Neural cell (in vitro differentiated cells): ENCODE measurements around the gene CRACDL. TPM values are rescaled to one million over a fixed set of nuclear protein-coding genes. Genes with fewer than 3 reads are reported as not detected.

ENCODE experiments used
- H2AFZ ChIP-seq: fragments of 200-600, 300-800 bp; sonication (generic), shearing (Covaris generic); 2 replicates; pipeline ENCODE4 v1.6.0; 2014; ENCODE audit warnings: low read depth, mild to moderate bottlenecking, antibody characterized with exemption, low read length, moderate library complexity
- H3F3A ChIP-seq: fragments of 200-600 bp; shearing (Covaris generic); 2 replicates; pipeline ENCODE4 v1.6.1; 2016; ENCODE audit warnings: mild to moderate bottlenecking, moderate library complexity, mixed read lengths, antibody characterized with exemption, low read length; ENCODE audit not compliant: insufficient read depth, poor library complexity, severe bottlenecking
- H3K27ac ChIP-seq: fragments of 200-600, 300-800 bp; sonication (generic), shearing (Covaris generic); 2 replicates; pipeline ENCODE4 v1.5.1; 2014; ENCODE audit warnings: mild to moderate bottlenecking, low read length, moderate library complexity
- H3K27me3 ChIP-seq: fragments of 300-800, 200-600 bp; sonication (generic), shearing (Covaris generic); 2 replicates; pipeline ENCODE4 v1.6.0; 2014; ENCODE audit warnings: mild to moderate bottlenecking, low read depth, low read length, moderate library complexity; ENCODE audit not compliant: insufficient read depth
- H3K36me3 ChIP-seq: fragments of 300-800, 200-600 bp; sonication (generic), shearing (Covaris generic); 2 replicates; pipeline ENCODE4 v1.5.1; 2014; ENCODE audit warnings: mild to moderate bottlenecking, antibody characterized with exemption, low read length, moderate library complexity; ENCODE audit not compliant: insufficient read depth
- H3K4me2 ChIP-seq: fragments of 300-800, 200-600 bp; sonication (generic), shearing (Covaris generic); 2 replicates; pipeline ENCODE4 v1.6.0; 2014; ENCODE audit warnings: mild to moderate bottlenecking, low read length
- H3K4me3 ChIP-seq: fragments of 300-800, 200-600 bp; sonication (generic), shearing (Covaris generic); 2 replicates; pipeline ENCODE4 v1.5.1; 2014; ENCODE audit warnings: mild to moderate bottlenecking, low read length, moderate library complexity
- H3K79me2 ChIP-seq: fragments of 200-600 bp; shearing (Covaris generic); replicated peaks from 2 replicates; pipeline ENCODE4 v1.6.0; 2014; ENCODE audit warnings: mild to moderate bottlenecking, low read length, moderate library complexity; ENCODE audit not compliant: insufficient read depth
- H3K9ac ChIP-seq: fragments of 300-800, 200-600 bp; sonication (generic), shearing (Covaris generic); 2 replicates; pipeline ENCODE4 v1.6.1; 2016; ENCODE audit warnings: mild to moderate bottlenecking, low read length, mixed read lengths
- H3K9me2 ChIP-seq: fragments of 200-600 bp; shearing (Covaris generic); 2 replicates; pipeline ENCODE4 v1.6.1; 2016; ENCODE audit warnings: mild to moderate bottlenecking, low read length, mixed read lengths; ENCODE audit not compliant: insufficient read depth
- H3K9me3 ChIP-seq: fragments of 200-600, 300-800 bp; sonication (generic), shearing (Covaris generic); 2 replicates; pipeline ENCODE4 v1.6.1; 2016; ENCODE audit warnings: mild to moderate bottlenecking, mixed run types, low read length, moderate library complexity, mixed read lengths
- H4K20me1 ChIP-seq: fragments of 200-600 bp; shearing (Covaris generic); 2 replicates; pipeline ENCODE4 v1.6.1; 2016; ENCODE audit warnings: mild to moderate bottlenecking, mixed run types; ENCODE audit not compliant: insufficient read depth
- EP300 ChIP-seq: fragments of 450-650 bp; conservative IDR thresholded peaks from 2 replicates; pipeline ENCODE4 v1.6.1; 2014; ENCODE audit warnings: antibody characterized with exemption, mild to moderate bottlenecking, moderate library complexity; ENCODE audit not compliant: poor library complexity, severe bottlenecking
- EZH2 ChIP-seq: fragments of 200-600, 300-800 bp; shearing (Covaris generic), sonication (generic); IDR thresholded peaks from 2 replicates; pipeline ENCODE4 v1.6.1; 2014; ENCODE audit warnings: antibody characterized with exemption, low read length, borderline replicate concordance, mild to moderate bottlenecking; ENCODE audit not compliant: insufficient read depth, poor library complexity, severe bottlenecking
- MXI1 ChIP-seq: fragments of 450-650 bp; conservative IDR thresholded peaks from 2 replicates; pipeline ENCODE4 v1.6.1; 2014; ENCODE audit warnings: antibody characterized with exemption, mild to moderate bottlenecking; ENCODE audit not compliant: poor library complexity, severe bottlenecking
- POLR2AphosphoS5 ChIP-seq: IDR thresholded peaks from 2 replicates; pipeline ENCODE4 v1.6.1; 2012
- RAD21 ChIP-seq: fragments of 450-650 bp; conservative IDR thresholded peaks from 2 replicates; pipeline ENCODE4 v1.6.1; 2014; ENCODE audit warnings: antibody characterized with exemption, mild to moderate bottlenecking, moderate library complexity
- SMC3 ChIP-seq: fragments of 450-650 bp; conservative IDR thresholded peaks from 2 replicates; pipeline ENCODE4 v1.6.1; 2014; ENCODE audit warnings: antibody characterized with exemption, mild to moderate bottlenecking, moderate library complexity; ENCODE audit not compliant: poor library complexity
- TAF1 ChIP-seq: IDR thresholded peaks from 2 replicates; pipeline ENCODE4 v1.6.1; 2012; ENCODE audit warnings: low read depth
- polyA plus RNA-seq: library from polyadenylated mRNA; depleted of rRNA; stranded (reverse); fragments of >200 nt; gene quantifications from 2 replicates; pipeline ENCODE4 v1.2.3, GENCODE V29; 2014
- TF ChIP-seq, protein P1 (sequence below): IDR thresholded peaks from 2 replicates; pipeline ENCODE4 v1.6.1; 2012; ENCODE audit warnings: borderline replicate concordance
- TF ChIP-seq, protein P2 (sequence below): fragments of 450-650 bp; IDR thresholded peaks from 2 replicates; pipeline ENCODE4 v1.5.1; 2014; ENCODE audit warnings: antibody characterized with exemption, mild to moderate bottlenecking, moderate library complexity; ENCODE audit not compliant: poor library complexity, severe bottlenecking

Gene CRACDL
- polyA plus RNA-seq, 1 donor from 2014 or later: 0.85 TPM

DNA sequence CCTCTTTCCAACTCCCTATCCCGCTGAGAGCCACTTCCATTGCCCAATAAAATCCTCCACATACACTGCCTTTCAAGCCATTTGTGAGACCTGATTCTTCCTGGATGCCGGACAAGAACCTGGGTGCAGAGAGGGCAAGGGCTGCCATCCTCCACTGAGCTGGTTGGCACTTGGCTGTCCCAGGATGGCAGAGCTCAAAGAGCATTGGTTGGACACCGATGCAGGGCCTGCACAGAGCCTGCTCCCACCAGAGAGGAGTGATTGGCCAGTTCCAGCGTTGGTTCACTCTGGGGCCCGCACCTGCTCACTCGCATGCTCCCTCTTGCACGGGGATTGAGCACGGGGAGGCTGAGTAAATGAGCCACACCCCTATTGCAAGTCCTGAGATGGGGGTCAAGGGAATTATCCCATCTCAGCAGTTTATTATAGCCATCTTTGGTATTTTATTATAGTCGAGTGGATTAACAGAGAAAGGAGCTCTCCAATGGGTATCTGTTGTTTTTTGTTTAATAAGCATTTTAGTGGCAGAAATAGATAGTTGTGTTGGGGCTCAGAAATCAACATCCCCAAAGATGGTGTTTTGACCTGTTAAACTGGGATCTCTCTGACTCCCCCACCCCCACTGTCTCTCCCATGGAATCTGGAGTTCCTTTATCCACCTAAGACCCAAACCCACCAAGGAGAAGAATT lies 185.3 kb downstream of the CRACDL start:
- Histone ChIP-seq H3F3A (no peaks in the 10 kb centered on the region), H3K27ac (no peak overlapping the region), H2AFZ (no peak overlapping the region), H3K4me2 (no peak overlapping the region), H3K27me3 (no peaks in the 10 kb centered on the region), H3K9ac (no peak overlapping the region), H3K36me3 (no peaks in the 10 kb centered on the region), H4K20me1 (no peaks in the 10 kb centered on the region), H3K79me2 (no peaks in the 10 kb centered on the region), H3K9me2 (no peaks in the 10 kb centered on the region), H3K9me3 (no peaks in the 10 kb centered on the region), H3K4me3 (no peak overlapping the region)
- no peak for TF ChIP-seq MXI1
- no peak for TF ChIP-seq RAD21
- TF ChIP-seq, protein P1, sequence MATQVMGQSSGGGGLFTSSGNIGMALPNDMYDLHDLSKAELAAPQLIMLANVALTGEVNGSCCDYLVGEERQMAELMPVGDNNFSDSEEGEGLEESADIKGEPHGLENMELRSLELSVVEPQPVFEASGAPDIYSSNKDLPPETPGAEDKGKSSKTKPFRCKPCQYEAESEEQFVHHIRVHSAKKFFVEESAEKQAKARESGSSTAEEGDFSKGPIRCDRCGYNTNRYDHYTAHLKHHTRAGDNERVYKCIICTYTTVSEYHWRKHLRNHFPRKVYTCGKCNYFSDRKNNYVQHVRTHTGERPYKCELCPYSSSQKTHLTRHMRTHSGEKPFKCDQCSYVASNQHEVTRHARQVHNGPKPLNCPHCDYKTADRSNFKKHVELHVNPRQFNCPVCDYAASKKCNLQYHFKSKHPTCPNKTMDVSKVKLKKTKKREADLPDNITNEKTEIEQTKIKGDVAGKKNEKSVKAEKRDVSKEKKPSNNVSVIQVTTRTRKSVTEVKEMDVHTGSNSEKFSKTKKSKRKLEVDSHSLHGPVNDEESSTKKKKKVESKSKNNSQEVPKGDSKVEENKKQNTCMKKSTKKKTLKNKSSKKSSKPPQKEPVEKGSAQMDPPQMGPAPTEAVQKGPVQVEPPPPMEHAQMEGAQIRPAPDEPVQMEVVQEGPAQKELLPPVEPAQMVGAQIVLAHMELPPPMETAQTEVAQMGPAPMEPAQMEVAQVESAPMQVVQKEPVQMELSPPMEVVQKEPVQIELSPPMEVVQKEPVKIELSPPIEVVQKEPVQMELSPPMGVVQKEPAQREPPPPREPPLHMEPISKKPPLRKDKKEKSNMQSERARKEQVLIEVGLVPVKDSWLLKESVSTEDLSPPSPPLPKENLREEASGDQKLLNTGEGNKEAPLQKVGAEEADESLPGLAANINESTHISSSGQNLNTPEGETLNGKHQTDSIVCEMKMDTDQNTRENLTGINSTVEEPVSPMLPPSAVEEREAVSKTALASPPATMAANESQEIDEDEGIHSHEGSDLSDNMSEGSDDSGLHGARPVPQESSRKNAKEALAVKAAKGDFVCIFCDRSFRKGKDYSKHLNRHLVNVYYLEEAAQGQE: no peak
- no peak for TF ChIP-seq EP300
- TF ChIP-seq EZH2: no peak
- TF ChIP-seq, protein P2, sequence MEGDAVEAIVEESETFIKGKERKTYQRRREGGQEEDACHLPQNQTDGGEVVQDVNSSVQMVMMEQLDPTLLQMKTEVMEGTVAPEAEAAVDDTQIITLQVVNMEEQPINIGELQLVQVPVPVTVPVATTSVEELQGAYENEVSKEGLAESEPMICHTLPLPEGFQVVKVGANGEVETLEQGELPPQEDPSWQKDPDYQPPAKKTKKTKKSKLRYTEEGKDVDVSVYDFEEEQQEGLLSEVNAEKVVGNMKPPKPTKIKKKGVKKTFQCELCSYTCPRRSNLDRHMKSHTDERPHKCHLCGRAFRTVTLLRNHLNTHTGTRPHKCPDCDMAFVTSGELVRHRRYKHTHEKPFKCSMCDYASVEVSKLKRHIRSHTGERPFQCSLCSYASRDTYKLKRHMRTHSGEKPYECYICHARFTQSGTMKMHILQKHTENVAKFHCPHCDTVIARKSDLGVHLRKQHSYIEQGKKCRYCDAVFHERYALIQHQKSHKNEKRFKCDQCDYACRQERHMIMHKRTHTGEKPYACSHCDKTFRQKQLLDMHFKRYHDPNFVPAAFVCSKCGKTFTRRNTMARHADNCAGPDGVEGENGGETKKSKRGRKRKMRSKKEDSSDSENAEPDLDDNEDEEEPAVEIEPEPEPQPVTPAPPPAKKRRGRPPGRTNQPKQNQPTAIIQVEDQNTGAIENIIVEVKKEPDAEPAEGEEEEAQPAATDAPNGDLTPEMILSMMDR: no peak
- TF ChIP-seq SMC3: no peak
- TF ChIP-seq POLR2AphosphoS5: no peak
- TF ChIP-seq TAF1: no peak

DNA sequence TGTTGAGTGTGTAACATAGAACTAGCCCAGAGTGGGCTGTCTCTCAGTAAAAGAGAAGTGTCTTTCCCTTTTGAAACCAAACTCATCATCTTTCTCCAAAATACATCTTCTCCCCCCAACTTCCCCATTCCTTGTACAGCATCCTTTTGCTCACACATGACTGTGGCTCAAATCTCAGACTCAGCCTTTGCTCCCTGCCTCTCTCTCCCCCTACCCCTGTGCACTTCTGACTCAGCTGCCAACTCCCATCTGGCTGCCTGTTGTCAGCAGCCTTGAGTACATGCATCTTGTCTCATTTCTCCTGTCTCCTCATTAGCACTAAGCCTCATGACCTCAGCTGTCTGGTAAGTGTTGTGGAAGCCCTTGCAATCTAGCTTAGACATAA lies 187.0 kb downstream of the CRACDL start:
- Histone ChIP-seq H3K9me2 (no peaks in the 10 kb centered on the region), H3K27me3 (no peaks in the 10 kb centered on the region), H3F3A (no peaks in the 10 kb centered on the region), H3K9ac (no peak overlapping the region), H3K27ac (no peak overlapping the region), H3K9me3 (no peaks in the 10 kb centered on the region), H3K4me2 (no peak overlapping the region), H3K36me3 (no peaks in the 10 kb centered on the region), H3K4me3 (no peak overlapping the region), H4K20me1 (no peaks in the 10 kb centered on the region), H2AFZ (no peak overlapping the region), H3K79me2 (no peaks in the 10 kb centered on the region)
- TF ChIP-seq EZH2 (no peak), MXI1 (no peak), POLR2AphosphoS5 (no peak), EP300 (no peak), RAD21 (no peak), TAF1 (no peak), SMC3 (no peak)
- TF ChIP-seq, protein P1: no peak
- TF ChIP-seq, protein P2: no peak
